ENCODE data around the gene PCNX3. TPM values are rescaled to one million over a fixed set of nuclear protein-coding genes. Genes with fewer than 3 reads are reported as not detected.
A peak's percentile ranks its signal among the peaks of the same experiment; 100 is the strongest.

PCNX3 gene
- total and polyA plus RNA-seq, 5 donors, result 10.2 to 17.2 (median 13.9) TPM

DNA sequence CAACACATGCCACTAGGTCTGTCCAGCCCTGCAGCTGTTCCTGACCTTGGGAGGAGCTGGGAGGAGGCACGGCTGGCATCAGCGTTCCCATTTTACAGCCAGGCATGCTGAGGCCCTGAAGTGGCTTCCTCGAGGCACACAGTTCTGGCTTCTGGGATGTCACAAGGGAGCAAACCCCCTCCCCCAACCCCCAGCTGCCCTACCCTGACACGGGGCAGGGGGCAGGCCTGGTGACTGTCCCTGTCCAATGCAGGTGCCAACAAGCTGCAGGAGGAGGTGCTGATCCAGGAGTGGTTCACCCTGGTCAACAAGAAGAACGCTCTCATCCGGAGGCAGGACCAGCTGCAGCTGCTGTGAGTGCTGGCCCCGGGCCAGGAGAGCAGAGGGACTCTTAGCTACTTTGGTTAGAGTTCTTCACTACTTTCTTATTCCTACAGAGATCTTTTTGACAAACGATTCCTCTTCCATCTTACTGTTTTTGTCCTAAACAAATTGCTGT is 25.3 kb upstream of the PCNX3 start:
- intact Hi-C loops (cut with DNase I), result loop anchor here in 1 of 4 donors (5.0 kb wide), 1 partner anchor 48 kb away; no protein-coding TSS in a partner anchor
- 53% methylated on average over 8 of the region's 8 CpGs for WGBS
- no peak for ATAC-seq
- Histone ChIP-seq H3K27me3 (ENCODE audit: control insufficient read depth, insufficient read depth) (no peaks in the 10 kb centered on the region), H3K4me3 (ENCODE audit: low read length) (no peak overlapping the region), H3K9me3 (ENCODE audit: control insufficient read depth, low read length) (no peaks in the 10 kb centered on the region), H3K4me1 (ENCODE audit: control insufficient read depth, insufficient read depth, low read length) (peaks cover 2% of the 10 kb centered on the region), H3K27ac (ENCODE audit: low read length) (no peak overlapping the region)
- peak in 2 of 3 donors; percentile 77 to 80 for DNase-seq

DNA sequence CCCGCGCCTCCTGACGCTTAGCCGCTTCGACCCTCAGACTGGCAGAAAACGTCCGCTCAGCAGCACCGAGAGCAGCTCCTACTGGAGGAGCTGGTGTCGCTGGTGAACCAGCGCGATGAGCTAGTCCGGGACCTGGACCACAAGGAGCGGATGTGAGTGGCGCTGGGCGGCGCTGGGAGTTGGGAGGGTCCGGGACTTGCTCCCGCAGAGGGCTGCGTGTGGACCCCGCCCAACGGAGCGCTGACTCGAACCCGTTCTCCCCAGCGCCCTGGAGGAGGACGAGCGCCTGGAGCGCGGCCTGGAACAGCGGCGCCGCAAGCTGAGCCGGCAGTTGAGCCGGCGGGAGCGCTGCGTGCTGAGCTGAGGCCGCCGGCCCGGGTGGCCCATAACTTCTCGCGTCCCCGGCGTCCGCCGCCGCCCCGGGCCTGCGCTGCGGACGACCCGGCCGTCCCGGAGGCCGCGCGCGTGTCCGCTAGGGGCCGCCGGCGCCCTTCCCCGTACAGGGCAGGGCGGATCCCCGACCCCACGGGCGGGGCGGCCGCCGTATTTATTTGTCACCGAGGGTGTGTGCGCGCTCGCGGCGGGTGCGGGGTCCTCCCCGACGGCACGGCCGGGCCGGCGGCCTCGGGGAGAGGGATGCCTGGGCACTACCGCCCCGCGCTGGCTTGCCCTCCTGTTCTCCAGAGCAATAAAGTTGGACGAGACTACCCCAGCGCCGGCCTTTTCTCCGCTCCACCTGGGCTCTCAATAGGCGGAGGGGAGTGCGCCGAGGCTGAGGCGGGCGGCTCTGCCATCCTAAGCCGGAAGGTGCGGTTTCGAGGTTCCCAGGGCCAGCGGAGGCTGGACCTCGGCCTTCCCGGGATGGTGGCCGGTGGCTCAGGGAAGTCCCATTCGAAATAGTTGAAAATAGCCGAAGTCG is 23.4 kb upstream of the PCNX3 start:
- DNase-seq (peak; percentile 81 to 85 (median 82)), ATAC-seq (peak; percentile 17 to 56)
- H3K27me3 ChIP-seq (ENCODE audit: control insufficient read depth, insufficient read depth), result no peaks in the 10 kb centered on the region
- H3K27ac ChIP-seq (ENCODE audit: low read length), result peak overlapping the region; percentile 40
- 45% methylated on average over 106 of the region's 106 CpGs for WGBS
- H3K4me1 ChIP-seq (ENCODE audit: control insufficient read depth, insufficient read depth, low read length), result peaks cover 2% of the 10 kb centered on the region
- no peaks in the 10 kb centered on the region for H3K9me3 ChIP-seq (ENCODE audit: control insufficient read depth, low read length)
- intact Hi-C loops (cut with DNase I), result loop anchor here in 1 of 4 donors (5.0 kb wide), 1 partner anchor 50 kb away; no protein-coding TSS in a partner anchor
- H3K4me3 ChIP-seq (ENCODE audit: low read length), result peak overlapping the region; percentile 5

DNA sequence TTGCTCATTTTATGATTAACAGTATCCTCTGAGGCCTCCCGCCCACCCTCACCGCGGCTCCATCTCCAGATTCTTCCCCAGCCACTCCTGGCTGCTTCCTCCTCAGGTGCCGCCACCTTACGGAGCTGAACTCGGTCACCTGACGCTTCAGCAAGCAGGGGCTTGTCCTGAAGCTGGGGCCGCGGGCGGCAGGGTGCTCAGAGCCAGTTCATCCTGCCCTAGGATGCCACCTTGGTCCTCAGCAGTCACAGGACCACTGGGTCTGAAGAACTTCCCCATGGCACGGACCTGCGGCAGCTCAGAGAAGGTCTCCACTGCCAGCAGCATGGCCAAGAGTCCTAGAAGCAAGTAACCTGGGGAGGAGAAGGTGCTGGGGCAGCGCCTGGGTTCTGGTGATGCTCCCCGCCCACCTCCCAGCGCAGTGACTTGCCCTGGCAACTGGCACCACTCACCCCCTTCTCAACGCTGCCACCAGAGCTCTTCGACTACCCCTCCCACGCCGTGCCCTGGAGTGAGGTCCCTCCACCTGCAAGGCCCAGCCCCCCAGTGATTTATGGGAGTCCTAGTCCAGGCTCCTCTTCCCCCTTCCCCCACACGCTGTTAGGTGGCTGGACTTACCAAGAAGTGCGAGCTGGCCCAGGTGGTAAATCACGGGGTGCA is 22.6 kb upstream of the PCNX3 start:
- Histone ChIP-seq H3K4me3 (ENCODE audit: low read length) (no peak overlapping the region), H3K9me3 (ENCODE audit: control insufficient read depth, low read length) (no peaks in the 10 kb centered on the region), H3K4me1 (ENCODE audit: control insufficient read depth, insufficient read depth, low read length) (peaks cover 2% of the 10 kb centered on the region), H3K27ac (ENCODE audit: low read length) (no peak overlapping the region), H3K27me3 (ENCODE audit: control insufficient read depth, insufficient read depth) (no peaks in the 10 kb centered on the region)
- WGBS, result 87% methylated on average over 22 of the region's 22 CpGs
- DNase-seq (peak in 1 of 3 donors; percentile 58), ATAC-seq (no peak)
- intact Hi-C loops (cut with DNase I), result loop anchor here in 1 of 4 donors (5.0 kb wide), 1 partner anchor 51 kb away; no protein-coding TSS in a partner anchor

DNA sequence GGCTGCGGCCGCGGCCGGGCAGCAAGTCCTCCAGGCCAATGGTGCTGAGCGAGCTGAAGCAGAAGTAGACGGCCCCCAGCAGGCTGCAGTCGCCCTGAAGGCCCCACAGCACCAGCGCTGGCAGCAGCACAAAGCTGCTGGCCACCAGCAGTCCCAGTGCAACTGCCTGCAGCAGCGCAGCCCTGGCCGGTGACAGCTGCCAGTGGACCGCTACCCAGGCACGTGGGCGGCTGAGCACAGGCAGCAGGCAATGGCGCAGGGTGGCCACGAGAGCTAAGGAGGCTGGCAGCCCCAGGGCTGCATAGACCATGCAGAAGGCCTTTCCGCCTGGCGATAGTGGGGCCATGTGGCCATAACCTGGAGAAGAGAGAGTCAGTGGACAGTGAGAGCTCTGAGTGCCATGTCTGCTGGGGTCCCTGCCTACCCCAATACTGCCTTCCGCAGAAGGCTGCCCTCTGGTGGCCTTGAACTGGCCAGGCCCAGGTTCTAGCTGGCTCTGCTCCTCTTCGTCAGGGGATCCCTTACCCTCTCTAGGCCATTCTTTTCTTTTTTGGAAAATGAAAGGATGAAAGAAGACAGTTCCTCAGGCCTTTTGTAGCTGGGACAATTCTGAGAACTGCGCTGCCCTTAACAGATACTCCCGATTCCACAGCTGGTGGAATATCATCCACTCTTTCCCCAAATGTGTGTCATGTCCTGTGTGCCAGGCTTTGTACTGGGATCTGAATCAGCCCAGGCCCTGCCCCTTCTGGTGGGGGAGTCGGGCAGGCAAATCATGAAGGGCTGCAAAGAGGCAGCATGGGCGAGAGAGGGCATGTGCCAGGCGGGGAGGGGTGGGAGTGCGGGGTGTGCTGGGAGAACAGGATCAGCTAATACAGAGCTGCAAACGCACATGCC is 21.8 kb upstream of the PCNX3 start:
- ATAC-seq (peak; percentile 17 to 25), DNase-seq (peak; percentile 59 to 84 (median 83))
- intact Hi-C loops (cut with DNase I), result loop anchor here in 1 of 4 donors (5.0 kb wide), 1 partner anchor 51 kb away; no protein-coding TSS in a partner anchor
- no peak overlapping the region for H3K4me3 ChIP-seq (ENCODE audit: low read length)
- H3K4me1 ChIP-seq (ENCODE audit: control insufficient read depth, insufficient read depth, low read length), result no peaks in the 10 kb centered on the region
- WGBS, result 75% methylated on average over 26 of the region's 26 CpGs
- H3K27me3 ChIP-seq (ENCODE audit: control insufficient read depth, insufficient read depth), result no peaks in the 10 kb centered on the region
- H3K9me3 ChIP-seq (ENCODE audit: control insufficient read depth, low read length), result no peaks in the 10 kb centered on the region
- no peak overlapping the region for H3K27ac ChIP-seq (ENCODE audit: low read length)

DNA sequence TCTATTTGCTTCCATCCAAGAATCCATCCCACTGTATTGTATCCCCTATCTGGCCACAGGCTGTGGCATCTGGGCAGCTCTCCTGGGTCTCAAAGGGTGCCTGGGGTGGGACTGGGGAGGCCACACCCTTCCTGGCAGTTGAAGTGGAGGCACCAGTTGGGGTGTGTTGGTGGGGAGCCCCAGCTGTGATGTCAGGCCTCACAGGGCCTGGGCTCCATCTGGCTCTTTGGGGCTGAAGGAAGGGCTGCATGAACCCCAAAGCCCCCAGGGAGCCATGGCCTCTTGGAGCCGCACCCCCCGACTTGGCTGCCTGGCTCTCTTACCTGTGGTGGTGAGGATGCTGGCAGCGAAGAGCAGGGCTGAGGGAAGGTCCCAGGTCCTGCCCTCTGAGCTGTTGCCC is 20.4 kb upstream of the PCNX3 start:
- Histone ChIP-seq H3K27me3 (ENCODE audit: control insufficient read depth, insufficient read depth) (no peaks in the 10 kb centered on the region), H3K27ac (ENCODE audit: low read length) (no peak overlapping the region), H3K9me3 (ENCODE audit: control insufficient read depth, low read length) (no peaks in the 10 kb centered on the region), H3K4me3 (ENCODE audit: low read length) (no peak overlapping the region), H3K4me1 (ENCODE audit: control insufficient read depth, insufficient read depth, low read length) (no peaks in the 10 kb centered on the region)
- WGBS, result 78% methylated on average over 3 of the region's 3 CpGs
- ATAC-seq (no peak), DNase-seq (no peak)
- intact Hi-C loops (cut with DNase I), result no loop called here

DNA sequence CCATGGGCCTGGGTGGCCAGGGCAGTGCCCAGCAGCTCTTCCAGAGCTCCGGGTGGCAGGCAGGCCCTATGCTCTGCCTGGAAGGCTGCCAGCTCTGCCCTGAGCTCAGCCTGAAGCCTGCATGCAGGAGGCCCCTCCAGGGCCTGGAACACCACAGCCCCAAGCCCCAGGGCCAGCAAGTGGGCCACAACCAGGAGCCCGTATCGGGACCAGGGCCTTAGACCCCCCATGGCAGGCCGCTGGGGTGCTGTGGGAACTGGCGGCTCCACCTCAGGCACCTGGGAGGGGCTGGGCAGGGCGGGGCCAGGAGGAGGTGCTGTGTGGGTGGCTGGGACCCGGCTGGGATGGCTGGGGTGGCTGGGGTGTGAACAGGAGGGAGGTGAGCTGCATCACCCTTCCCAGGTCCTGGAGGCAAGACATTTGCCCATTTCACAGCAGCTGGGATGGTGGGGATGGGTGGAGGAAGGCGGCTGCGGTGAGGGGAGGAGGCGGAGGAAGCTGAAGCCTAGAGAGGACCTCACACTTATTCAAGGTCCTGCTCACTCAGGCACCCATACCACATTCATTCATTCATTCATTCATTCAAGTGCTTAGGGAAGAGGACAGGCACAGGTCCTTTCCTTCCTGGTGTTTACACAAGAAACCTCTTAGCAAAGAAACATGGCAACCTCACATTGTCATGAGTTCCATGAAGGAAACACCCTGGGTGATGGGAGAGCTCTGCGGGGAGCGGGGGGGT is 19.9 kb upstream of the PCNX3 start, which contains the start of gene KCNK7:
KCNK7 (minus strand) TSS at position 258 of the 739 bp plus-strand sequence; CDS start at position 230, 28 bp downstream.
- intact Hi-C loops (cut with DNase I), result no loop called here
- DNase-seq (peak in 1 of 3 donors; percentile 71), ATAC-seq (no peak)
- 62% methylated on average over 12 of the region's 12 CpGs for WGBS
- no peak within 1 kb of the TSS for H3K4me3 ChIP-seq (ENCODE audit: low read length)
- H3K27ac ChIP-seq (ENCODE audit: low read length), result no peak within 1 kb of the TSS
- no peaks in the 10 kb centered on the region for H3K27me3 ChIP-seq (ENCODE audit: control insufficient read depth, insufficient read depth)
- no peaks in the 10 kb centered on the region for H3K9me3 ChIP-seq (ENCODE audit: control insufficient read depth, low read length)
- no peaks in the 10 kb centered on the region for H3K4me1 ChIP-seq (ENCODE audit: control insufficient read depth, insufficient read depth, low read length)

DNA sequence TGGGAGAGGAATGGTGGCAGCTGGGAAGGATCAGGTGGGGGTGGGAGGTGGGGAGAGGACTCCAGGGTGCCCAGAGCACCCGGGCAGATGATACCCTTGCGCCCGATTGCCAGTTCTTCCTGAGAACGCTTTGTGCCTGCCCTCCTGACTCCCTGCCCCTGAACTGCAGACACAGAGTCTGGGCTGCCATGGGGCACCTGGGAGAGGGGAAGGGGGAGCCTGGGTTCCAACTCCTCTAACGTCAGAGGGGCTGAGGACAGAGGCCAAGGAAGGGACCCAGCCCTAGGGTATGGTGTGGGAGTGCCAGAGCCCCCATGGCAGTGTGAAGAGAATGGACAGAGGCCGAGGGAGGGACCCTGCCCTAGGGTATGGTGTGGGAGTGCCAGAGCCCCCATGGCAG is 19.1 kb upstream of the PCNX3 start:
- no peak for ATAC-seq

DNA sequence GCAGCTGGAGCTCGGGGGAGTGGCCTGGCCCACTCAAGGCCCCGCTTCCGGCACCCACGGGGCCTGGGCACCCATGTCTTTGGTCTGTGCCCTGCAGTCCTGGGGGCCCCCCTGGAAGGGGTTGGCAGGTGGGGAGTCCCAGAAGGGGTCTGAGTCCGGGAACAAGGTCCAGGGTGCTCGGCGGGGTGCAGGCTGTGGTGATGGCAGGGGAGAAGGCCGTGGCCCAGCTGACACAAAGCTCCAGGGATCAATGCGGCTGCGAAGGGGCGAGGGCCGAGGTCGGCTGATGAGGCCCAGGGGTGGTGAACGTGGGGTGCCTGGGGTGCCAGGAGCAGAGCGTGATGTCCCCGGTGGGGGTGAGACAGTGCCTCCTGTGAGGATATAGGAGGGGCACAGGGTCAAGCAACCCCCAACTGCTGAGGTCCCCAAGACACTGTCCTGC is 17.3 kb upstream of the PCNX3 start:
- intact Hi-C loops (cut with DNase I), result no loop called here
- WGBS, result 87% methylated on average over 16 of the region's 16 CpGs
- H3K27me3 ChIP-seq (ENCODE audit: control insufficient read depth, insufficient read depth), result no peaks in the 10 kb centered on the region
- ATAC-seq (no peak), DNase-seq (no peak)
- no peak overlapping the region for H3K4me3 ChIP-seq (ENCODE audit: low read length)
- no peaks in the 10 kb centered on the region for H3K4me1 ChIP-seq (ENCODE audit: control insufficient read depth, insufficient read depth, low read length)
- H3K9me3 ChIP-seq (ENCODE audit: control insufficient read depth, low read length), result no peaks in the 10 kb centered on the region
- no peak overlapping the region for H3K27ac ChIP-seq (ENCODE audit: low read length)

More for the DNA sequence above, 19.1 kb upstream of the PCNX3 start:
- H3K4me1 ChIP-seq (ENCODE audit: control insufficient read depth, insufficient read depth, low read length), result no peaks in the 10 kb centered on the region
- intact Hi-C loops (cut with DNase I), result no loop called here
- H3K27ac ChIP-seq (ENCODE audit: low read length), result no peak overlapping the region
- 76% methylated on average over 6 of the region's 6 CpGs for WGBS
- no peak overlapping the region for H3K4me3 ChIP-seq (ENCODE audit: low read length)
- no peaks in the 10 kb centered on the region for H3K27me3 ChIP-seq (ENCODE audit: control insufficient read depth, insufficient read depth)
- DNase-seq, result no peak
- no peaks in the 10 kb centered on the region for H3K9me3 ChIP-seq (ENCODE audit: control insufficient read depth, low read length)

DNA sequence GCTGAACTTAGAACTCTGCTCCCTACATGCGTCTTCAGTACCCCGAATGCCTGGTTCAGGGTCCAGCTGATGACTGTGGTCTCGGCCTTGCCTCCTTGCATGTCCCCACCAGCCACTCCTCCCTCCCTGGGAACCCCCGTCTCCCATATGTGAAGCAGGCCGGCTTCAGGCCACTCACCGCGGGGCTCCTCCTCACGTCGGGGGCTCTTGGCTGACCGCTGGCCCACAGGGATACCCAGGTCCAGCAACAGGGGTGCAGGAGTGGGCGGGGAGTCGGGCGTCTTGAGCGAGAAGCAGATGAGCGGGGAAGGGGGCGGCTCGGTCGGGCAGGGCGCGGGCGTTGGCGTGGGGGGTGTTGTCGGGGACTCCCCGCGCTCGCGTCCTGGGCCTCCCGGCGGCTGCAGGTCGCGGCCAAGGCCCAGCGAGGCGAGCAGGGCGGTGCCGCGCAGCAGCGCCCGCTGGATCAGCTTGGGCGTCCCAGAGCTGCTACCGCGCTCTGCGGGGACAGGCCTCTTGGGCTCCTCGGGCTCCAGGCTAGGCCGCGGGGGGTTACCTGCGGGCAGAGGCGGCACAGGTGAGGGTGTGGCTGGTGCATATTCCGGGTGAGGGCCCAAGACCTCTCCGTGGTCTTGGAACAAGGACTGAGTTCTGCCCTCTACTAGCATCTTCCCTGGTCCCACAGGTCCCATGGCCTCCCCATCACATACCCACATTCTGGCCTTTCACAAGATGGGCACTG is 16.2 kb upstream of the PCNX3 start:
- no peaks in the 10 kb centered on the region for H3K4me1 ChIP-seq (ENCODE audit: control insufficient read depth, insufficient read depth, low read length)
- no peak for ATAC-seq
- DNase-seq, result peak in 1 of 3 donors; percentile 57
- 81% methylated on average over 49 of the region's 49 CpGs for WGBS
- no peak overlapping the region for H3K27ac ChIP-seq (ENCODE audit: low read length)
- H3K9me3 ChIP-seq (ENCODE audit: control insufficient read depth, low read length), result no peaks in the 10 kb centered on the region
- no peaks in the 10 kb centered on the region for H3K27me3 ChIP-seq (ENCODE audit: control insufficient read depth, insufficient read depth)
- intact Hi-C loops (cut with DNase I), result no loop called here
- no peak overlapping the region for H3K4me3 ChIP-seq (ENCODE audit: low read length)
